Sciatic nerve (tissue), 2 donors: ENCODE results near the gene PCSK4. TPM values are rescaled to one million over a fixed set of nuclear protein-coding genes. Genes with fewer than 3 reads are reported as not detected.
A peak's percentile ranks its signal among the peaks of the same experiment; 100 is the strongest.
"Not testable (repeated sequence)": the region's sequence is repeated elsewhere in the genome, so short reads cannot be mapped to it uniquely, and the experiment has no call there.

ENCODE experiments used
- ATAC-seq: fragments of 200-7000 bp; cut with Tn5 transposase; one replicate; pipeline ENCODE4 v1.9.1; 2020; ENCODE audit warnings: mild to moderate bottlenecking, moderate library complexity
- DNase-seq: peaks from one replicate; pipeline ENCODE4 v3.0.0-alpha.2; 2020; ENCODE audit warnings: low spot score
- intact Hi-C: fragments of 100-400 bp; cut with DNase I; formaldehyde crosslinking; loops from one replicate; pipeline ENCODE4 v1.14.2; 2022
- total RNA-seq: library from RNA; stranded (reverse); fragmentation: NEBNext Ultra II Directional; extraction: Animal tissue kit (Norgen Biotek cat#: 25700); gene quantifications from one replicate; pipeline ENCODE4 v1.2.1, GENCODE V29; 2021
- donor health status: DM: no; HTN: no; CAD: no.
- donor health status: DM: no; HTN: no; CAD: no.

The PCSK4 gene
- total RNA-seq, 1 donor from 2014 or later: 2.5 TPM

DNA sequence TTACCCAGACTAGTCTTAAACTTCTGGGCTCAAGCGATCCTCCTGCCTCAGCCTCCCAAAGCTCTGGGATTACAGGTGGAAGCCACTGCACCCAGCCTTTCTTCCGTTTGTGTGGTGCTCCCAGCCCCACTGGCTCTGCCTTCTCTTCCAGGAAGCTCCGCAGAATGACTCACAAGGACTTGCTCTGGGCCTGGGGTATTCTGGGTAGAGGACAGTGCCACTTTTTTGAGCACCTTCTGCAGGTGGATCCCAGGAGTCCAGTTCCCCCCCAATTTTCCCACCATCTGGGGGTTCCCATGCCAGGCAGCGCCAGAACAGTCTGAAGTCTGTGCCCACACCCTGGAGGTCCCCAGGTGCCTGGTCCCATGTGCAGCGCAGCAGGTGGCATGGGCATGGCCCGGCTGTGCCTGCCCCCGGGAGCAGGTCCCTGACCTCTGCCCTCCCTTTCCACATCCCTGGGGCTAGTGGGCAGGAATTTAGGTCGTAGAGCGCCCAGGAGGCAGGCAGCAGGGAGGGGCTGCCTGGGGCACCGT is 2.4 kb upstream of the PCSK4 start:
- ATAC-seq (no peak), DNase-seq (peak; percentile 62)
- intact Hi-C loops: no loop called here

DNA sequence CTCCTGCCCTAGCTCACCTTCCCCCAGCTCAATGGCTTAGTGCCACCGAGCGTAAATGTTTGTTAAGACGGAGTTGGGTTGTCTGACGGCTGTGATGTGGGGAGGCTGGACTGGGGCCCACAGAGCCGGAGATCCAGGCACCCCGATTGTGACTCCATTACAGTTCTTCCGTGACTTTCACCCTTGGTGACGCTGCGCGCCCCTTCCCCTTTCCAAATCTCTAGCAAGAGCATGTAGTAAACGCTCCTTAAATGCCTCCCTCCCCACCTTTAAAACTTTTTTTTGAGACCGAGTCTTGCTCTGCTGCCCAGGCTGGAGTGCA is 1.7 kb upstream of the PCSK4 start:
- ATAC-seq (no peak), DNase-seq (no peak)
- intact Hi-C loops: no loop called here

DNA sequence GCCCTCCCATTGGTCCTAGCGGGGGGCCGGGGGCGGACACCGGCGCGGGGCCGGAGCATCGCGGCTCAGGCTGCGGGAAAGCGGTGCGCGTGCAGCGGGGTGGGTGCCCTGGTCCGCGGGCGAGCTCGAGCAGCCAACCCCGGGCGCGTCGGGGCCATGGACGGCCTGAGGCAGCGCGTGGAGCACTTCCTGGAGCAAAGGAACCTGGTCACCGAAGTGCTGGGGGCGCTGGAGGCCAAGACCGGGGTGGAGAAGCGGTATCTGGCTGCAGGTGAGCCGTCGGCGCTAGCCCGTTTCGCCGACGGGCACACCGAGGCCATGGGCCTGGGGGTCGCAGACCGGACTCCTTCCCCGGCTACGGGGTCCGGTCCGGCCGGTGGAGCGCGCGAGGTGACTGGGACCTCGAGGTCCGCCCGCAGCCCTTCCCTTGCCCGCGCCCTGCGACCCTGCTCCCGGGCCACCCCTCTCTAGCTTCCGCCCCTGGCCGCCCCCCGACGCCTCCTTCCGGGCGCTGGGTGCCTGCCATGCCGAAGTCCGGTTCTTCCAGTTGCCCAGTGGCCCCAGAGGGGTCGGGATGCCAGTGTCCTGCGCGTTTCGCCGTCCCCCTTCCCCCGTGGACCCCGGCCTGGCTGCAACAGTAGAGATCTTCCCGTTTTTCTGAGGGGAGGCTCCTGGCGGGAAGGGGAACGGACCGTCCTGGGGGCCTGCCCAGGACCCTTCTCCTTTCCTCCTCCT is 1.1 kb upstream of the PCSK4 start, which contains the start of gene REEP6:
Gene REEP6, plus strand, starts transcription at position 68 of the 735 bp plus-strand sequence. Its CDS starts 89 bp downstream, at position 157.
- intact Hi-C loops: no loop called here
- no peak for ATAC-seq
- DNase-seq: peak; percentile 70

DNA sequence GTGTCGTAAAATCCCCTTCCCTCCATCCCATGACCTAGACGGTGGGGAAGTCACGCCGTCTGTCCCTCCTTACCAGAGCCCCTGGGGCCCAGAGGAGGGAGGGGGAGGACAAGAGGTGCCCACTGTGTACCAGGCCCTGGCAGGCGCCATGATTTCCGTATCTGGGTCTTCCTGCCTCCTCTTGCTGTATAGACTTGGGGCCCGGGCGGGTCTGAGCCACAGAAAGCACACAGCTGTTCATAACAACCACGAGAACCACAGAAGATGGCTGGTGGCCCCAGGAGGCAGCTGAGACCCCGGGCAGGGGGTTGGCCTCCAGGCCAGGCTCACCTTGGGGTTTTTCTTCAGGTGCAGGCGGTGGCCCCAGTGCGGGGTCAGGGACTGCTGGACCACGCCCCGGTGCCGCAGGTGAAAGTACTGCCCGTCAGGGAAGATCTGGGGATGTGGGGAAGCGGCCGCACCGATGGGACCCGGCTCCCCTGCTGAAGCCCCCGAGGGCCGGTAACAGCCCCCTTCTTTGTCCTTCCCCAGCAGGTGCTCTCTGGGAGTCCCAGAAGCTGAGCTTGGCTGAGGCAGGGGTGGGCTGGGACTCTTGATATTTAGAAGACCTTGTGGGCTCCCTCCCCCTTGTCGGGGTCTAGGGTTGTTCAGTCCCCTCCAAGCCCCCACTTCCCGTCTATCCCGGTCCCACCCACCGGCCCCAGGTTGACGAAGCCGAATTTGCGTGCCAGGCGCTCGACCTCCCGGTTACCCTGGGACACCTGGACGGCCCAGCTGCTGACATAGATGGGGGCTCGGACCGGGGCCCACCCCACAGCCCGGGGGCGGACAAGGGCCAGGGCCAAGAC is 463 bp downstream of the PCSK4 start:
- ATAC-seq (no peak), DNase-seq (peak; percentile 65)
- intact Hi-C loops: no loop called here

DNA sequence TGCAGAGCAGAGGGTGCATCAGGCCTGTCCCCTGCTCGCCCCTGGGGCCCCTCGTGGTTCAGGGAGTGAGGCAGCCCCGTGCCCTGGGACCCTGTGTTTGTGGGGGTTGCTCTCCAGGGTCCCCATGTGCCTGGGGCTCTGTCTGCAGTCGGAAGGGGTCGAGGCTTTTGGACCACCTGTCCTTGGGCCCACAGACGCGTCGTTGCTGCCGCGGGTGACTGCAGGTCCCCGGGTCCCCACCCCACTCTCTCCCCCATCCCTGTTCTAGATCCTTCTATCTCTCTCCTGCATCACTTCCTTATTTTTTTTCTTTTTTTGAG is 1.9 kb downstream of the PCSK4 start:
- DNase-seq (peak; percentile 54), ATAC-seq (no peak)
- intact Hi-C loops: no loop called here

DNA sequence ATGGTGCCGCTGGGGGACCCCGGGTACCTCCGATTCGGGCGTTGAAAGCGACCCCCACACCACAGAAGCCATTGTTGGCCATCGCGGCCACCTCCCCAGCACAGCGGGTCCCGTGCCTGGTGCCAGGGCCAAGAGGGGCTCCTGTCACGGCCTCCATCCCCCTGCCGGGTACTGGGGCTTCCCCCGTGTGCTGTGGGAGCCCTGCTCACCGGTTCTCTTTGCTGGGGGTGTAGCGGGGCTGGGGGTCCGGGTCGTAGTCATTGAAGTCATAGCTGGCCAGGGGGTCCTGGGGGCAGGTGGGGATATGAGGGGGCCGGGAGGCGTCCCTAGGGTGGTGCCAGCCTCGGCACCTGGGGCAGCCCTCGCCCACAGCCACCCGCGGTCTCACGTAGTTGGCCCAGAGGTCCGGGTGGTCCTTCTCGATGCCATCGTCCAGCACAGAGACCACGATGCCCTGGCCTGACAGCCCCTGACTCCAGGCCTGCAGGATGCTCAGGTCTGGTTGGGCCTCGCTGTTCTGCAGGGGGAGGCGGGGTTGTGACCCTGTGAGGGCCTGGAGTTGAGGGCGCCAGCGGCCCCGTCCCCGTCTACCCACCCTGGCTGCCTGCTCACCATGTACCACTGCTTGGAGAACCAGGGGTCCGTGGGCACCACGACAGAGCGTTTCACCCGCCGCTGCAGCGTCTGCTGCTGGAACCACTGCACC is 2.4 kb downstream of the PCSK4 start:
- intact Hi-C loops: no loop called here
- ATAC-seq (no peak), DNase-seq (peak; percentile 61)

DNA sequence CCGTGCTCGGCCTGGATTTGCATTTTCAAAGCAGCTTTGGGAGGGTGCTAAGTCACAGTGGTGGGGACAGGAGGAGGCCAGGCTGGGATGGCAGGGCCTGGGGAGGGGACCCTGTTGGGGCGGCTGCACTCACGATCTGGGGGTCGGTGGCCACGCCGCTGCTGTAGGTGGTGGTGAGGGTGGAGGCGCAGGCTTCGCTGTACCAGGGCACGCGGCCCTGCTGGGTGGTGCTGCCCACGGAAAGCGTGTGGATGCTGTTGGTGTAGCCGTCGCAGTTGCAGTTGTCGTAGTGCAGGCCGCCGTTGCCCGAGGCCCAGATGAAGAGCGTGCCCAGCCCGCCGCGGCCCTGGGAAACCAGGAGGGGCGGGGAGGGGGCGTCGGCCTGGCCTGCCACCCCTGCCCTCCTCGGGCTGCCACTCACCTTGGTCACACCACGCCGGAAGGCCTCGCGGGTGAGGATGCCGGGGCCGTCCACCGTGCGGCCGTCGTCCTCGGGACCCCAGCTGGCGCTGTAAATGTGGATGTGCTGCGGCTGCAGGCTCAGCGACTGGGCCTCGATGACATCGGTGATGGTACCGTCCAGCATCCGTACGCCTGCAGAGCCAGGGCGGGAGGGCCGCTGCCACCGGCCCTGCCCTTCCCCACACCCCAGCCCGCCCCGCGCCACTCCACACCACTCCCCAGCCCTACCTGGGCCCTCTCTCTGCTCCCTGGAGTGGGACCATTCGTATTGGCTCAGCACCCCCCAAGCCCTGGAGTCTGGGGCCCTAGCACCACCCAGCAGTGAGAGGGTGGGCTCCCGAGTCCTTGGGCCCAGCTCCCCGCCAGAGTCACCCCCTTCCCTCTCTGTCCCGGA is 3.2 kb downstream of the PCSK4 start:
- intact Hi-C loops: no loop called here
- ATAC-seq: no peak
- DNase-seq: peak; percentile 59

DNA sequence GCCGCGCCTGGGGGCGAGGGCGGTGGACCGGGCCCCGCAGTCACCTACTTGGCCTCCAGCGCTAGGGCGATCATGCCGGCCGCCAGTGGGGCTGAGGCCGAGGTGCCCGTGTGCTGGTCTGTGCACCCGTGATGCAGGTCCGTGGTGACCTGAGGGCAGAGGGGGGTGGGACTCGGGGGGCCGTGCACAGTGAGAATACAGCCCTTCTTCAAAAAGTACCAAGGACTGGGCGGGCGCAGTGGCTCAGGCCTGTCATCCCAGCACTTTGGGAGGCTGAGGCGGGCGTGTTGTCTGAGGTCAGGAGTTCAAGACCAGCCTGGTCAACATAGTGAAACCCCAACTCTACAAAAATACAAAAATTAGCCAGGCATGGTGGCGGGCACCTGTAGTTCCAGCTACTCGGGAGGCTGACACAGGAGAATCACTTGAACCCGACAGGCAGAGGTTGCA is 6.1 kb downstream of the PCSK4 start:
- intact Hi-C loops: no loop called here
- DNase-seq: peak; percentile 55
- no peak for ATAC-seq

DNA sequence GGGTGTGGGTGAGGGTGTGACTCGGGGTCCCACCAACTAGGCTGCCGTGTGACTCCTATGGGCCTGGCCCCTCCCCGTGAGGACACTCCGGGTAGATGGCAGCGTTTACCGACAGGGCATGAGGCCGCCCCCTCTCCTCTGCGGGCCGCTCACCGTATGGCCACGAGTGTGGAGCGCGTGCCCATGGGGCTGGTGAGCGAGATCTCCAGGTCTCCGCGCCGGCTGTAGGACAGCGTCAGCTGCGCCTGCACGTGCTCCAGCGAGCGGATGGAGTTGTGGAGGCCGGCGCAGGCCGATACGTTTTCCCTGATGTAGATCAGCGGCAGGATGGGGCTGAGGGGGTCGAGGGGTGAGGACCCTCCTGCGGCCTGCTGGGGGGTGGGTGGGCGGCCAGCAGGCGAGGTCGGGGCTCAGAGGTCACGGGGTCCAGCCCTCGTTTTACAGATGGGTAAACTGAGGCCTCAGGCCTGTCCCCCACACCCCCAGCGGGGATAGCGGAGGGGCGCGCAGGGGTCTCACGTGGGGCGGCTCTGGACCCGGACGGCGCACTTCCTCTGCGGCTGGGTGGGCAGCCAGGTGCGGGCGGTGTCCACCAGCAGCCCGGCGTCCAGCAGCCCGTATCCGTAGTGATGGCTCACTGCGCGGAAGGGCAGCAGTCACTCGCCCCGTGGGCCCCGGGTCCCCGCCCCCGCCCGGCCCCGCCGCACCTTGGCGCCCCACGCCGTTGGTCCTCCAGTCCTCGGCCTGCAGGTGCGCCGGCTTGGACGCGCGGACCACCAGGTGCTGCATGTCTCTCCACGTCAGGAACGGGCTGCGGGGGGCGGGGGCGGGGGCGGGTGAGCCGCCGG is 6.8 kb downstream of the PCSK4 start:
- ATAC-seq (no peak), DNase-seq (peak; percentile 57)
- intact Hi-C loops: no loop called here

DNA sequence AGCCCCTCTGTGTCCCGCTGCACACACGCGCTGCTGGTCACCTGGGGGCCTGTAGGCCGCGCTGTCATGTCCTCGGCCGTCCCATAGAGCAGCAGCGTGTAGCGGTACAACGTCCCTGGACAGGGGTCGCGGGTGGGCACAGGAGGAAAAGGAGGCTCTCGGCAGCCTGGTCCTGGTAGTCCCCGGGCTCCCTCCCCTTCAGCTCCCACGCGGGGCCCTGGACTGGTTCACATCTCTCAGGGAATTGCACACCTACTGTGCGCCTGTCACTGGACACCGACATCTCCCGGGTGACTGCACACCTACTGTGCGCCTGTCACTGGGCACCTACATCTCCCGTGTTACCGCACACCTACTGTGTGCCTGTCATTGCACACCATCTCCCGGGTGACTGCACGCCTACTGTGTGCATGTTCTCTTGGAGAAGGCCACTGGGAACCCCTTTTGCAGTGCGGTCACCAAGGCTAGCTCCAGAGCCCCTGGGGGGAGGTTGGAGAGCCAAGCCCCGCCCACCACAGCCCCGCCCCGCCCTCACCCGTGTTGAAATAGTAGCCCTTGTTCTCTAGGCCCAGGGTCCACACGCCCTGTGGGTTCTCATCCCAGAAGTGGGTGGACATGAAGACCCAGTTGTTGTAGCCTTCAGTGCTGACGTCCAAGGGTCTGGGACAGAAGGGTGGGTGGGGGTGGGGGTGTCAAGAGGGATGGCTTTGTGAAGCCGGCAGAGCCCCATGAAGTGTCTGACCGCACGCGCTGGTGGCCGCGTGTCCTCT is 7.6 kb downstream of the PCSK4 start:
- peak; percentile 59 for DNase-seq
- intact Hi-C loops: no loop called here
- no peak for ATAC-seq

DNA sequence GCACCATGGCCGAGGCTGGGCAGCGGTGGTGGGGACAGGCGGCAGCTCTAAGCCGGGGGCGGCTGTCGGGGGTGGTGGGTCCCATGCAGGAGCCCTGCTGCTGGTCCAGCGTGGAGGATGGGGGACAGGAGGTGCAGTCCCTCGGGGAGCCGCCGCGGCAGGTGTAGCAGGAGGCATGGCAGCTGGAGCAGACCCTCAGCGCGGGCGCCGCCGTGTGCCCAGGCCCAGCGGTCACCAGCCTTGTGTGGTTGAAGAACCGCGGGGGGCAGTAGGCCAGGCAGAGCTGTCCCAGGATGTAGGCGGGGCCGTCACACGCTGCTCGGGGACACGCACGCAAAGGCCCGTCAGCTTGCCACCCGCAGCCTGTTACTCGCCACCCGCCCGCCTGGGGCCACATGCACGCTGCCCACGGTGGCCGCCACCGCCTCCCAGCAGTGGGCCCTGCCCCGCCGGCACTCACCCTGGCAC is 8.2 kb downstream of the PCSK4 start:
- ATAC-seq: no peak
- DNase-seq: peak; percentile 55
- intact Hi-C loops: no loop called here

DNA sequence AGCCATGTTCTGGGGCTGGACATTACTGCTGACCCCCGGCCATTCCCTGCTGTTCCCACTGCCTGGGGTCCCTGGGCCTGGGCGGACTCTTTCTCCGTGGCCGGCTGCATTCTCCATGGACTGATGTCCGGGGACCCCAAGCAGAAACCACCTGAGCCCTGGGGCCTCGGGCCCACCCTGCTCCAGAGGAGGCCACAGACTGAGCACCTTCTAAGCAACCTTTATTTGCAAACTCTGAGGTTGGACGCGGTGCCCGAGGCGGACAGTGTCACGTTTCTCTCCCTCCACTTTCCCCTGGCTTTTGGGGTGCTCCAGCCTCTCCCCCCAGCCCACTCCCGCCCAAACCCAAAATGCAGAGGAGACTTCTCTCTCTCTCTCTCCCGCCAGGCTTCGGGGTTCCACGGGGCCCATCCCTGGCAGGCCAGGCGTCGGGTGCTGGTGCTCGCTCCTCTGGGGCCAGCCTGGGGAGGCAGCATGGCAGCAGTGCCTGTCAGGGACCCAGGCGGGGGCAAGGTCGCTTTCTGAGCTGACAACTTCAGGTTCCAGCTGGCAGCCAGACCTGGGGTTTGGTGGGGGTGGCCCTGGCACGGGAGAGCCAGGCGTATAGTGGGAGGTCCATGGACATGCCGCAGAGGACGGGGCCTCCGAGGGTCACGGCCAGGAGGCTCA is 8.8 kb downstream of the PCSK4 start:
- DNase-seq: peak; percentile 56
- ATAC-seq: no peak
- intact Hi-C loops: no loop called here

DNA sequence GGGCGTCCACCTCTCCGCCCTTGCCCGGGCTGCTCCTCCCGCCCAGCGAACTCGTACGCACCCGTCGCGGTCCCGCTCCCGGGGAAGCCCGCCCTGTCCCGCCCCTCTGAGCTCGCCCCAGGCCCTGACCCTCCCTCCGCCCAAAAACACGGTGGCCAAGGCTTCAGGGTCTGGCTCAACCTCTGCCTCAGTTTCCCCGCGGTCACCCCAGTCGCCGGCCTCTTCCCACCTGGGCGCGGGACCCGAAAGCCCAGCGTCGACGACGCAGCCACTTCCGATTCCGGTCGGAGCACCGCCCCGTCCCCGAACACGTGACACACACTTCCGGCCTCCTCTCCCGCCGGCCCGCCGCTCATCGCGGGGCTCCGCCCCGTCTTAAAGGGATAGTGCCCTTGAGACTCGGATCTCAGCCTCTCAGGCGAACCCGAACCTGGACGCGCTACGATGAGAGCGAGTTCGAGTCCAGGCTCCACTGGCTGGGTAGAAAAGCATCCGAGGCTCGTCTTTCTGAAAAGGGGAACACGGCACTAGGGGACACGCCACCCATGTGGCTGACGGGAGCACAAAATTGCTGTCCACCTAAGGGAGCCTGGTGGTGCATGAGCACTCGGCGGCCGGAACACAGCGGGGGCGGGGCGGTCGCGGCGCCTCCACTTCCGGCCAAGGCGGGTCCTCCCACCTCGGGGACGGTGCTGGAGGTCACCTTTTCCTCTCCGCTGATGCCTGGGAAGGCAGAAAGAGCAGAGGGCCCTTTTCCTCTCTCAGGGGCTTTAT is 11.0 kb downstream of the PCSK4 start, which contains the start of gene C19orf25:
Gene C19orf25, minus strand, starts transcription at position 282 of the 774 bp plus-strand sequence. CDS start 312 bp downstream, outside the sequence.
- intact Hi-C loops: no loop called here
- ATAC-seq (peak; percentile 98), DNase-seq (peak; percentile 97)

DNA sequence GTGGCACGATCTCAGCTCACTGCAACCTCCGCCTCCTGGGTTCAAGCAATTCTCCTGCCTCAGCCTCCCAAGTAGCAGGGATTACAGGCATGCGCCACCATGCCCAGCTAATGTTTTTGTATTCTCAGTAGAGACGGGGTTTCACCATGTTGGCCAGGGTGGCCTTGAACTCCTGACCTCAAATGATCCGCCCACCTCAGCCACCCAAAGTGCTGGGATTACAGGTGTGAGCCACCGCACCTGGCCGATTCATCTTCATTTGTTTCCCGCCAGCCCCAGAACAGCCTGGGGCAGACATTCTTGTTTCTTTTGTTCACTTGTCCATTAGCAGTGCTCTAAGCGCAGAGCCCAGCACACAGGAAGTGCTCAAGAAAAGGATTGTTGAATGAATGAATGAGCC is 13.1 kb downstream of the PCSK4 start:
- intact Hi-C loops, DNase-seq, ATAC-seq: not testable (repeated sequence)

DNA sequence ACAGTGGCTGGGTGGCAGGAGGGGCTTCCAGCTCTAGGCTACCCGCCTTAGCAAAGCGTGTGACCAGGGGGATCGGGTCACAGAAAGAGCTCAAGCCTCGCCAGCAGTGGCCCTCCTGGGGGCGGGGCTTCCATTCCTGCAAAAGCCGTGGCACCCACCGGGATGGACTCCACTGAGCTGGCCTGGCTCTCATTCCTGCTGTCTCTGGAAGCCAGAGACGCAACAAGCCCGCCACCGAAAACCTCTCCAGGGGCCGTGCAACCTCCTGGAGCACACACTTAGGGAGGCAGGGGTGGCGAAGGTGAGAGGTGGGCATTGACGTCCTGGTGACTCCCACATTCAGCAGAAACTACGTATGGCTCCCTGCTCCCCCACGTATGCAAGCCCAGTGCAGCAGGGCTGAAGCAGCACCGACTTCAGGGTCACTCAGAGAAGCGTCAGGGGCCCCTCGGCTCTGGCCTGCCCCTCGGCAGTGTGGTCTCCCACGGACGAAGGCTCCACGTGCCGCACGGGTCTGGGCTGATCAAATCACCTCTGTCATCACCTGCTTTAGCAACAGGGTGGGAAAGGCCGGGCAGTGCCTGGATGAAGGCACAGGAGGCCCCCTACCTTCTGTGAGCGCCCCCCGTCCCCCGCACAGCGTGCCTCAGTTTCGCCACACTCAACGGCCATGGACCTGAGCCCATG is 14.3 kb downstream of the PCSK4 start:
- intact Hi-C loops: no loop called here
- ATAC-seq (no peak), DNase-seq (peak; percentile 60)
